HepG2 (cell line): ENCODE results near the gene ESRP2. TPM values are rescaled to one million over a fixed set of nuclear protein-coding genes. Genes with fewer than 3 reads are reported as not detected.

Experiments used
- AKAP8 ChIP-seq: sonication (generic); formaldehyde crosslinking; IDR thresholded peaks from 2 replicates; pipeline ENCODE4 v1.5.1; 2020; ENCODE audit warnings: mild to moderate bottlenecking, missing genetic modification reagents
- ATAD3A ChIP-seq: sonication (generic); formaldehyde crosslinking; IDR thresholded peaks from 2 replicates; pipeline ENCODE4 v1.4.0; 2020; ENCODE audit warnings: missing genetic modification reagents
- ATF1 ChIP-seq: IDR thresholded peaks from 2 replicates; pipeline ENCODE4 v1.6.1; 2016; ENCODE audit warnings: mild to moderate bottlenecking, control low read depth
- BRCA1 ChIP-seq: sonication (generic); formaldehyde crosslinking; IDR thresholded peaks from 2 replicates; pipeline ENCODE4 v1.4.0; 2020; ENCODE audit warnings: missing genetic modification reagents
- CCAR2 ChIP-seq: fragments of 200-400 bp; formaldehyde crosslinking; optimal IDR thresholded peaks from 2 replicates; pipeline ENCODE3; 2018; ENCODE audit warnings: low read depth, mild to moderate bottlenecking, low read length, moderate library complexity
- FOSL1 ChIP-seq: sonication (generic); formaldehyde crosslinking; IDR thresholded peaks from 2 replicates; pipeline ENCODE4 v1.9.0; 2021; ENCODE audit warnings: missing genetic modification reagents, borderline replicate concordance
- ISL2 ChIP-seq: sonication (generic); formaldehyde crosslinking; IDR thresholded peaks from 2 replicates; pipeline ENCODE4 v1.5.0; 2020; ENCODE audit warnings: missing genetic modification reagents
- NFIC ChIP-seq: IDR thresholded peaks from 2 replicates; pipeline ENCODE4 v1.6.1; 2012; ENCODE audit warnings: mild to moderate bottlenecking, low read length, inconsistent platforms
- RAD51 ChIP-seq: fragments of 450-650 bp; IDR thresholded peaks from 2 replicates; pipeline ENCODE4 v1.6.1; 2016; ENCODE audit warnings: borderline replicate concordance
- SRSF1 ChIP-seq: fragments of 200-400 bp; formaldehyde crosslinking; optimal IDR thresholded peaks from 2 replicates; pipeline ENCODE3; 2017; ENCODE audit warnings: mild to moderate bottlenecking, low read depth, low read length, moderate library complexity
- SUZ12 ChIP-seq: fragments of 150-350 bp; IDR thresholded peaks from 2 replicates; pipeline ENCODE4 v1.6.1; 2014; ENCODE audit warnings: low read depth, low read length
- TBP ChIP-seq: sonication (generic); formaldehyde crosslinking; IDR thresholded peaks from 2 replicates; pipeline ENCODE4 v1.5.0; 2020; ENCODE audit warnings: missing genetic modification reagents
- ZBTB3 ChIP-seq: sonication (generic); formaldehyde crosslinking; IDR thresholded peaks from 2 replicates; pipeline ENCODE4 v1.4.0; 2020; ENCODE audit warnings: low read depth, mild to moderate bottlenecking, moderate library complexity, missing genetic modification reagents, borderline replicate concordance
- ZNF350 ChIP-seq: sonication (generic); formaldehyde crosslinking; IDR thresholded peaks from 2 replicates; pipeline ENCODE4 v1.4.0; 2020; ENCODE audit warnings: mild to moderate bottlenecking, low read depth, missing genetic modification reagents, borderline replicate concordance
- ZNF563 ChIP-seq: sonication (generic); formaldehyde crosslinking; IDR thresholded peaks from 2 replicates; pipeline ENCODE4 v1.8.0; 2022; ENCODE audit warnings: mild to moderate bottlenecking, moderate library complexity, missing genetic modification reagents
- ZNF605 ChIP-seq: sonication (generic); formaldehyde crosslinking; IDR thresholded peaks from 2 replicates; pipeline ENCODE4 v1.8.0; 2022; ENCODE audit warnings: mild to moderate bottlenecking, missing genetic modification reagents
- ZNF775 ChIP-seq: sonication (generic); formaldehyde crosslinking; IDR thresholded peaks from 2 replicates; pipeline ENCODE4 v1.4.0; 2020; ENCODE audit warnings: missing genetic modification reagents, mild to moderate bottlenecking, moderate library complexity, borderline replicate concordance
- ZZZ3 ChIP-seq: sonication (generic); formaldehyde crosslinking; IDR thresholded peaks from 2 replicates; pipeline ENCODE4 v1.4.0; 2020; ENCODE audit warnings: missing genetic modification reagents, mild to moderate bottlenecking, borderline replicate concordance
- polyA plus RNA-seq, 8 experiments: library from polyadenylated mRNA; depleted of rRNA in 3 of 8; stranded (reverse) in 7 of 8; unstranded in 1 of 8; fragments of >200 nt; fragmentation: Illumina TruSeq in 4 of 8; extraction: Trizol in 4 of 8; gene quantifications; 2 replicates each; pipeline versions ENCODE4 v1.2.1 to v1.2.3, GENCODE V29; 2011 to 2016; ENCODE audit warnings: low read depth in 4 of 8, missing spikeins in 1 of 8, mixed read lengths in 1 of 8; ENCODE audit not compliant: insufficient read depth in 1 of 8
- total RNA-seq, 5 experiments: library from RNA; depleted of rRNA; stranded (reverse); fragments of >200 nt; fragmentation: Illumina TruSeq; extraction: Trizol; gene quantifications; 2 replicates each; pipeline ENCODE4 v1.2.3, GENCODE V29; 2016; ENCODE audit warnings: low read depth in 1 of 5
- TF ChIP-seq, protein P1 (sequence below): sonication (generic); formaldehyde crosslinking; IDR thresholded peaks from 2 replicates; pipeline ENCODE4 v1.5.1; 2020; ENCODE audit warnings: missing genetic modification reagents, mild to moderate bottlenecking, borderline replicate concordance
- TF ChIP-seq, protein P2 (sequence below): IDR thresholded peaks from 2 replicates; pipeline ENCODE4 v1.6.1; 2016
- TF ChIP-seq, protein P3 (sequence below): sonication (generic); formaldehyde crosslinking; IDR thresholded peaks from 2 replicates; pipeline ENCODE4 v1.4.0; 2020; ENCODE audit warnings: missing genetic modification reagents
- TF ChIP-seq, protein P4 (sequence below): IDR thresholded peaks from 2 replicates; pipeline ENCODE4 v1.6.1; 2016; ENCODE audit warnings: mild to moderate bottlenecking
- TF ChIP-seq, protein P5 (sequence below): sonication (generic); formaldehyde crosslinking; IDR thresholded peaks from 2 replicates; pipeline ENCODE4 v1.8.0; 2023; ENCODE audit warnings: mild to moderate bottlenecking, missing genetic modification reagents

Gene ESRP2
- total and polyA plus RNA-seq, 2 of the 13 experiments (the other 11 are each of a cell fraction or from before 2014, with no cell fraction given), result 21.1 to 32.4 TPM

DNA sequence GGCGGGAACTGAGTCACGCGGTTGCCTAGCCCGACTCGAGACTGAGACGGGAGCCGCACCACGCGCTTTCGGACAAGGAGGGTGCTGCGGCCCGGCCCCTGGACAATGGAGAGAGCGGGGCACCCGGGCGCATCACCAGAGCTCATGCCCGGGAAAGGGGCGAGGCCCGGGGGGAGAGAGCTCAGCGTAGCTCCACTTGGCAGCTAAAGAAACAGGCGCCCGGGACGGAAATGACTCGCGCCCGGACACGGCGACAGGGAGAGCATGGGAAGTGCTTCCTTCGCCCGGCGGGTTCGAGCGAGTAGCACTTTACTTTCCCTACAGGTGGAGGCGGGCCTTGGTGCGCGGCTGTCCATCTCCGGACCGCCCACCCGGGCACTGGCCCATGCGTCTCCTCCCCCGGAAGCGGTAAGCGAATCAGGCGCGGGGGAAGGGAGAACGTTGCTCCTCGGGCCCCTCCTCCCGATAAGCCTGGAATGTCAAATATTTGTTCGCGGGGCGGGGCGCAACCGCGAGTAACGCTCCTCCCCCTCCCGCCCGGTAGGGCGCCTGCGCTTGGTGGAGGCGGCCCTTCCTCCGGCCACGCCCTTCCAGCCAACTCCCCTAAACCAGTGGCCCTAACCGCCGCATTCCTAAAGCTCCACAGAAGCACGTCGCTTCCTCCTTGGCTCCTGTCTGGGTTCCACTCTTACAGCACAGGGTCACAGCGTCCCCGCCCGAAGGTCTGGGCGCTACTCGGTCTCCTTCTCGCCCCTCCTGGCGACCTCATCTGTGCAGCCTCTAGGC, 1.5 kb upstream of the ESRP2 start (continued):
- TF ChIP-seq, protein P1, sequence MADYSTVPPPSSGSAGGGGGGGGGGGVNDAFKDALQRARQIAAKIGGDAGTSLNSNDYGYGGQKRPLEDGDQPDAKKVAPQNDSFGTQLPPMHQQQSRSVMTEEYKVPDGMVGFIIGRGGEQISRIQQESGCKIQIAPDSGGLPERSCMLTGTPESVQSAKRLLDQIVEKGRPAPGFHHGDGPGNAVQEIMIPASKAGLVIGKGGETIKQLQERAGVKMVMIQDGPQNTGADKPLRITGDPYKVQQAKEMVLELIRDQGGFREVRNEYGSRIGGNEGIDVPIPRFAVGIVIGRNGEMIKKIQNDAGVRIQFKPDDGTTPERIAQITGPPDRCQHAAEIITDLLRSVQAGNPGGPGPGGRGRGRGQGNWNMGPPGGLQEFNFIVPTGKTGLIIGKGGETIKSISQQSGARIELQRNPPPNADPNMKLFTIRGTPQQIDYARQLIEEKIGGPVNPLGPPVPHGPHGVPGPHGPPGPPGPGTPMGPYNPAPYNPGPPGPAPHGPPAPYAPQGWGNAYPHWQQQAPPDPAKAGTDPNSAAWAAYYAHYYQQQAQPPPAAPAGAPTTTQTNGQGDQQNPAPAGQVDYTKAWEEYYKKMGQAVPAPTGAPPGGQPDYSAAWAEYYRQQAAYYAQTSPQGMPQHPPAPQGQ (CRISPR knock-in tag), result no peak
- TF ChIP-seq ZNF605 (peak; percentile 95), CCAR2 (no peak), ATF1 (CRISPR knock-in tag) (no peak; the same call in 1 of the 2 replicates), RAD51 (no peak), ZBTB3 (CRISPR knock-in tag) (0 out of 2 replicates have a peak, but pooled peaks have one; percentile 24), ISL2 (peak; percentile 80), SRSF1 (peak; percentile 16), ZNF775 (no peak), TBP (CRISPR knock-in tag) (peak; percentile 60; the same call in 1 of the 2 replicates), ZZZ3 (CRISPR knock-in tag) (no peak), ATAD3A (CRISPR knock-in tag) (0 out of 2 replicates have a peak, but pooled peaks have one; percentile 90), NFIC (no peak), ZNF563 (peak; percentile 25; the same call in 1 of the 2 replicates), FOSL1 (peak; percentile 49; the same call in 1 of the 2 replicates), AKAP8 (CRISPR knock-in tag) (peak; percentile 96), BRCA1 (no peak), SUZ12 (no peak), ZNF350 (CRISPR knock-in tag) (peak; percentile 85)
- TF ChIP-seq, protein P2, sequence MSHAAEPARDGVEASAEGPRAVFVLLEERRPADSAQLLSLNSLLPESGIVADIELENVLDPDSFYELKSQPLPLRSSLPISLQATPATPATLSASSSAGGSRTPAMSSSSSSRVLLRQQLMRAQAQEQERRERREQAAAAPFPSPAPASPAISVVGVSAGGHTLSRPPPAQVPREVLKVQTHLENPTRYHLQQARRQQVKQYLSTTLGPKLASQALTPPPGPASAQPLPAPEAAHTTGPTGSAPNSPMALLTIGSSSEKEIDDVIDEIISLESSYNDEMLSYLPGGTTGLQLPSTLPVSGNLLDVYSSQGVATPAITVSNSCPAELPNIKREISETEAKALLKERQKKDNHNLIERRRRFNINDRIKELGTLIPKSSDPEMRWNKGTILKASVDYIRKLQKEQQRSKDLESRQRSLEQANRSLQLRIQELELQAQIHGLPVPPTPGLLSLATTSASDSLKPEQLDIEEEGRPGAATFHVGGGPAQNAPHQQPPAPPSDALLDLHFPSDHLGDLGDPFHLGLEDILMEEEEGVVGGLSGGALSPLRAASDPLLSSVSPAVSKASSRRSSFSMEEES (CRISPR knock-in tag), result peak; percentile 76; the same call in 1 of the 2 replicates
- TF ChIP-seq, protein P3, sequence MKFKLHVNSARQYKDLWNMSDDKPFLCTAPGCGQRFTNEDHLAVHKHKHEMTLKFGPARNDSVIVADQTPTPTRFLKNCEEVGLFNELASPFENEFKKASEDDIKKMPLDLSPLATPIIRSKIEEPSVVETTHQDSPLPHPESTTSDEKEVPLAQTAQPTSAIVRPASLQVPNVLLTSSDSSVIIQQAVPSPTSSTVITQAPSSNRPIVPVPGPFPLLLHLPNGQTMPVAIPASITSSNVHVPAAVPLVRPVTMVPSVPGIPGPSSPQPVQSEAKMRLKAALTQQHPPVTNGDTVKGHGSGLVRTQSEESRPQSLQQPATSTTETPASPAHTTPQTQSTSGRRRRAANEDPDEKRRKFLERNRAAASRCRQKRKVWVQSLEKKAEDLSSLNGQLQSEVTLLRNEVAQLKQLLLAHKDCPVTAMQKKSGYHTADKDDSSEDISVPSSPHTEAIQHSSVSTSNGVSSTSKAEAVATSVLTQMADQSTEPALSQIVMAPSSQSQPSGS (CRISPR knock-in tag), result peak; percentile 82
- TF ChIP-seq, protein P4, sequence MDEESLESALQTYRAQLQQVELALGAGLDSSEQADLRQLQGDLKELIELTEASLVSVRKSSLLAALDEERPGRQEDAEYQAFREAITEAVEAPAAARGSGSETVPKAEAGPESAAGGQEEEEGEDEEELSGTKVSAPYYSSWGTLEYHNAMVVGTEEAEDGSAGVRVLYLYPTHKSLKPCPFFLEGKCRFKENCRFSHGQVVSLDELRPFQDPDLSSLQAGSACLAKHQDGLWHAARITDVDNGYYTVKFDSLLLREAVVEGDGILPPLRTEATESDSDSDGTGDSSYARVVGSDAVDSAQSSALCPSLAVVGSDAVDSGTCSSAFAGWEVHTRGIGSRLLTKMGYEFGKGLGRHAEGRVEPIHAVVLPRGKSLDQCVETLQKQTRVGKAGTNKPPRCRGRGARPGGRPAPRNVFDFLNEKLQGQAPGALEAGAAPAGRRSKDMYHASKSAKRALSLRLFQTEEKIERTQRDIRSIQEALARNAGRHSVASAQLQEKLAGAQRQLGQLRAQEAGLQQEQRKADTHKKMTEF (CRISPR knock-in tag), result peak; percentile 94
- TF ChIP-seq, protein P5, sequence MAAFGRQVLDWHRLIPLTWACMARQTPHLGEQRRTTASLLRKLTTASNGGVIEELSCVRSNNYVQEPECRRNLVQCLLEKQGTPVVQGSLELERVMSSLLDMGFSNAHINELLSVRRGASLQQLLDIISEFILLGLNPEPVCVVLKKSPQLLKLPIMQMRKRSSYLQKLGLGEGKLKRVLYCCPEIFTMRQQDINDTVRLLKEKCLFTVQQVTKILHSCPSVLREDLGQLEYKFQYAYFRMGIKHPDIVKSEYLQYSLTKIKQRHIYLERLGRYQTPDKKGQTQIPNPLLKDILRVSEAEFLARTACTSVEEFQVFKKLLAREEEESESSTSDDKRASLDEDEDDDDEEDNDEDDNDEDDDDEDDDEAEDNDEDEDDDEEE (CRISPR knock-in tag), result no peak
